ENCODE measurements around the gene ELMO1.

The ELMO1 gene

DNA sequence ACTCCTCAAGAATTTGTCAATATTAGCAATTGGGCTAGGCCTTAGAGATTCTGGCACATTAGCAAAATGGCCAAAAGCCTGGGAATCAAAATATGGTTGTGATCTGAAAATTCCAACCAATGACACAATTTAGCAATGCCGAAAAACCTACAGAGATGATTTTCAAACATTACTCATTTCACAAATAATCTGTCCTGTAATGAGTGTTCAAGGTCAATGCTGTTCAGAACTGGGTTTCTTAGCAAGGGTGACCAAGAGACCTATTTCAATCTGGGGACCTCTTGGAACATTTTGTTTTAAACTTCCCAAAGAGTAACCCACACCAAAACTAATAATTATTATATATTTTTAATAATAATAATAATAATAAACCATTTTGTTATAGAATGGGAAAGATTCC lies 24.1 kb downstream of the ELMO1 start:
- Histone ChIP-seq H3K27ac (ENCODE audit: low read depth, low read length) (no peak overlapping the region), H4K20me1 (ENCODE audit: control insufficient read depth, insufficient read depth, low read depth, low read length) (no peaks in the 10 kb centered on the region), H3K4me2 (ENCODE audit: low read length) (no peak overlapping the region), H3K4me3 (ENCODE audit: low read length) (no peak overlapping the region), H3K27me3 (ENCODE audit: control insufficient read depth, low read length) (no peaks in the 10 kb centered on the region), H3K9me2 (replicated peaks; ENCODE audit: control insufficient read depth, low read length) (no peaks in the 10 kb centered on the region), H3K79me2 (ENCODE audit: control insufficient read depth, low read length) (no peaks in the 10 kb centered on the region), H3F3A (ENCODE audit: control insufficient read depth, insufficient read depth) (no peaks in the 10 kb centered on the region), H3K36me3 (ENCODE audit: control insufficient read depth, low read length) (no peaks in the 10 kb centered on the region), H3K9me3 (ENCODE audit: control insufficient read depth, insufficient read depth, low read length) (no peaks in the 10 kb centered on the region), H3K4me1 (ENCODE audit: control insufficient read depth, low read length) (no peaks in the 10 kb centered on the region)
- TF ChIP-seq, protein P1, sequence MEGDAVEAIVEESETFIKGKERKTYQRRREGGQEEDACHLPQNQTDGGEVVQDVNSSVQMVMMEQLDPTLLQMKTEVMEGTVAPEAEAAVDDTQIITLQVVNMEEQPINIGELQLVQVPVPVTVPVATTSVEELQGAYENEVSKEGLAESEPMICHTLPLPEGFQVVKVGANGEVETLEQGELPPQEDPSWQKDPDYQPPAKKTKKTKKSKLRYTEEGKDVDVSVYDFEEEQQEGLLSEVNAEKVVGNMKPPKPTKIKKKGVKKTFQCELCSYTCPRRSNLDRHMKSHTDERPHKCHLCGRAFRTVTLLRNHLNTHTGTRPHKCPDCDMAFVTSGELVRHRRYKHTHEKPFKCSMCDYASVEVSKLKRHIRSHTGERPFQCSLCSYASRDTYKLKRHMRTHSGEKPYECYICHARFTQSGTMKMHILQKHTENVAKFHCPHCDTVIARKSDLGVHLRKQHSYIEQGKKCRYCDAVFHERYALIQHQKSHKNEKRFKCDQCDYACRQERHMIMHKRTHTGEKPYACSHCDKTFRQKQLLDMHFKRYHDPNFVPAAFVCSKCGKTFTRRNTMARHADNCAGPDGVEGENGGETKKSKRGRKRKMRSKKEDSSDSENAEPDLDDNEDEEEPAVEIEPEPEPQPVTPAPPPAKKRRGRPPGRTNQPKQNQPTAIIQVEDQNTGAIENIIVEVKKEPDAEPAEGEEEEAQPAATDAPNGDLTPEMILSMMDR (IDR thresholded peaks at IDR 0.05; ENCODE audit: low read depth, low read length, poor library complexity, severe bottlenecking): no peak

DNA sequence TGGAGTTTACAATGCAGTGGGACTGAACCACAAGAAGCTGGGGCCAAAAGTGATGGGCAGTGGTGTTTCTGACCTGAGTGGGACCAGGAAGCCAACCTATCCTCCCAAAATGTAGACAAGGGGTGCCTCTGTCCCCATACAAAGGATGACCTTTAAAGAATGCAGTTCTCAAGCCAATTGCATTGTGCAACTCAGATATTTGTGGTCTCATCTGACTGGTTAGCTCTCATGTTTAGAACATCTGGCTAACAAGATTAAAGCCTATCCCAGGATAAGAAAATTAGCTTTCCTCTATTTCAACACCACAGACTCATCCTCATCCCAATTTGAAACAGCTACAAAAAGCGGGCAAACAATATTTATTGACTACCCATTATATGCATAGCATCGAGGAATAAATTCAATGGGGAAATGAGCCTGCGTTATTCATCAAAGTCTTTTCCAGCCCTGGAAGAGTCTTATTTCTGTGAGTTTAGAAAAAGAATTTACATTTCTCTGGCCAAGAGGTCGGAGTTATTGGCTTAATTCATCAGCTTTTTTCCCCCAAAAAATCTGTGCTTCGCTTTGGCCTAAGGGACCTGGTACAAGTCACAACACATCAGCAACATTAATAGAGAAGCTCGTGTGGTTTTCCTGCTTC lies 26.7 kb downstream of the ELMO1 start:
- TF ChIP-seq, protein P1 (IDR thresholded peaks at IDR 0.05; ENCODE audit: low read depth, low read length, poor library complexity, severe bottlenecking): no peak
- TF ChIP-seq EZH2phosphoT487 (IDR thresholded peaks at IDR 0.05; ENCODE audit: borderline replicate concordance, low read length): no peak
- Histone ChIP-seq H3K9me3 (ENCODE audit: control insufficient read depth, insufficient read depth, low read length) (no peaks in the 10 kb centered on the region), H3K9me2 (replicated peaks; ENCODE audit: control insufficient read depth, low read length) (no peaks in the 10 kb centered on the region), H3K36me3 (ENCODE audit: control insufficient read depth, low read length) (no peaks in the 10 kb centered on the region), H3F3A (ENCODE audit: control insufficient read depth, insufficient read depth) (no peaks in the 10 kb centered on the region), H3K27ac (ENCODE audit: low read depth, low read length) (no peak overlapping the region), H3K4me2 (ENCODE audit: low read length) (no peak overlapping the region), H3K4me1 (ENCODE audit: control insufficient read depth, low read length) (peaks cover 9% of the 10 kb centered on the region), H3K27me3 (ENCODE audit: control insufficient read depth, low read length) (no peaks in the 10 kb centered on the region), H3K79me2 (ENCODE audit: control insufficient read depth, low read length) (no peaks in the 10 kb centered on the region), H4K20me1 (ENCODE audit: control insufficient read depth, insufficient read depth, low read depth, low read length) (no peaks in the 10 kb centered on the region), H3K4me3 (ENCODE audit: low read length) (no peak overlapping the region)

DNA sequence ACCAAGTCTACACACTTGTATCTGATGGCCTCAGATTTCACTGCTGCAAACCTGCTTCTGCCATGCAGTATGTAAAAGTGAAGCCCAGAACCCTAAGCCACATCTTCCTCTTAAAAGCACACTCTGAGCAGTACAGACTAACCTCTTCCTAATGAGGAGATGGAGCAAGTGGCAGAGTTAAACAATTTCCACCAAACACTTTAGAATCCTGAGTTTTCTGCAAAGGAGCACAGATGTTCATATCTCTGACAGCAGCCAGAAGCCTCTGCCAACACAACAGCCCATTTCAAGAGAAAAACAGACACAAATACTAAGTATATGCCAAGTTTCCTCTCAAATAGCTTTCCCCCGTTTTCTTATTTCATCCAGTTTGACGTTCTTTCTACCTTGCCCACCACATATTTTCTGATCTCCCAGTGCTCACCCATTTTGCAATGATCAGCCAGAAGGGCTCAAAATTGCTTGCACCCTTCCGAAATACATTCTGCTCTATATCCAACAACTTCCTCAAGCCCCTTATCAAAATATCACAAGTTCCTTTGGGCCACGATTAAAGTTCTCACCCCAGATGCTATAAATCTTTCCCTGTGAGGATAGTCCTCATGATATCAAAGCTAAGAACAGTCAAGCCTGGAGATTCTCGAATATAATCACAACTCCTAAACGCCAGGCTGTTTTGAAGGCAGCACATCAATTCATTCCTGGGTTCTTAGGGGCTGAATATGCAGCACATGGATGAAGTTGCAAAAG lies 27.5 kb downstream of the ELMO1 start:
- Histone ChIP-seq H3K9me2 (replicated peaks; ENCODE audit: control insufficient read depth, low read length) (no peaks in the 10 kb centered on the region), H3K36me3 (ENCODE audit: control insufficient read depth, low read length) (no peaks in the 10 kb centered on the region), H3K4me1 (ENCODE audit: control insufficient read depth, low read length) (peaks cover 17% of the 10 kb centered on the region), H3K4me3 (ENCODE audit: low read length) (no peak overlapping the region), H3K9me3 (ENCODE audit: control insufficient read depth, insufficient read depth, low read length) (no peaks in the 10 kb centered on the region), H3K79me2 (ENCODE audit: control insufficient read depth, low read length) (no peaks in the 10 kb centered on the region), H3F3A (ENCODE audit: control insufficient read depth, insufficient read depth) (no peaks in the 10 kb centered on the region), H3K27ac (ENCODE audit: low read depth, low read length) (no peak overlapping the region), H4K20me1 (ENCODE audit: control insufficient read depth, insufficient read depth, low read depth, low read length) (no peaks in the 10 kb centered on the region), H3K4me2 (ENCODE audit: low read length) (no peak overlapping the region), H3K27me3 (ENCODE audit: control insufficient read depth, low read length) (no peaks in the 10 kb centered on the region)
- TF ChIP-seq, protein P1 (IDR thresholded peaks at IDR 0.05; ENCODE audit: low read depth, low read length, poor library complexity, severe bottlenecking): no peak
- TF ChIP-seq EZH2phosphoT487 (IDR thresholded peaks at IDR 0.05; ENCODE audit: borderline replicate concordance, low read length): no peak
